NCI-H1436 treated with DMSO at 0.1 percent for 48 hours (cell line): ENCODE data around the gene PIGS.
"Not testable (repeated sequence)": the region's sequence is repeated elsewhere in the genome, so short reads cannot be mapped to it uniquely, and the experiment has no call there.

Experiments
- DNase-seq: peaks from one replicate; lab custom pipeline; 2025; lab: John Stamatoyannopoulos, UW

The PIGS gene

DNA sequence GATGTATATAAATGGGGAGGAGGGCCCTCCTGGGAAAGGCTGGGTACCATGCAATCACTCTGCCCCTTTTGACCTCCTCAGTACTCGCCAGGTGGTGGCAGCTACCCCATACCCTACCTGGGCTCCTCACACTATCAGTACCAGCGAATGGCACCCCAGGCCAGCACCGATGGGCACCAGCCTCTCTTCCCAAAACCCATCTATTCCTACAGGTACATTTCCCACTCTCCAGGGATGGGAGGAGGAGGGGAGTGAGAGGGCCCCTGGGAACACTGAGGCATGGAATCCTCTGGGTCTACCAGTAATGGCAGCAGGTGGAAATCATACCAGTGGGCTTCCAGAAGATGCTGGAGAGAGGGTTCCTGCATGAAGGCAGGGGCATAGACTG is 42.3 kb downstream of the PIGS start:
- DNase-seq, result no peak

DNA sequence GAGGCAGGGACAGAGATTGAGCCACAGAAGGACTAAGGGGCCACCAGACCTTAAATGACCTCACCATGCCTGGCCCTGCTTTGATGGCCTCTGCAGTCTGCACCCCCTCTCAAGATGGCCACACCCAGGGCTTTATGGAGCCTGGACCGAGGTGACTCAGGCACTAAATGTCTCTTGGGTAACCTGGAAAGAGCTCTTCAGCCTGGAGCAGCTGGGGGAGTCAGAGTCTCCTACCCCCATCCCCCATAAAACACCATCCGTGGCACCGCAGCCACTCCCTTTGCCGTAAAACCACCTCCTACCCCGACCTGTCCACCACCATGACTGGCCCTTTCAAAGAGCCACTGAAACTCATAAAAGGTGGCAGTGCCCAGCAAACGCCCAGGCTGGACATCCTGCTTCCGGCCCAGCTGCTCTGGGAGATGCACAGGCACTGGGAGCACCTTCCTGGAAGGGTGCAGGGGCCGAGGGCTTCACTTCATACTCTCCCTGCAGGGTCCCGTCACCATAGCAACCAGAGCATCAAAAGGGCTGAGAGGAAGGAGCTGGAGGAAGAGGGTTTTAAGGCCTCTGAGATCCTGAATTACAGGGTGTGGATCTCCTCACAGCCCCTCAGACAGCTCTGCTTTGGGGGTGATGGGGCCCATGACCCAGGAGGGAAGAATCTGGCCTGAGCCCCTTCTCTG is 42.9 kb downstream of the PIGS start:
- no peak for DNase-seq

DNA sequence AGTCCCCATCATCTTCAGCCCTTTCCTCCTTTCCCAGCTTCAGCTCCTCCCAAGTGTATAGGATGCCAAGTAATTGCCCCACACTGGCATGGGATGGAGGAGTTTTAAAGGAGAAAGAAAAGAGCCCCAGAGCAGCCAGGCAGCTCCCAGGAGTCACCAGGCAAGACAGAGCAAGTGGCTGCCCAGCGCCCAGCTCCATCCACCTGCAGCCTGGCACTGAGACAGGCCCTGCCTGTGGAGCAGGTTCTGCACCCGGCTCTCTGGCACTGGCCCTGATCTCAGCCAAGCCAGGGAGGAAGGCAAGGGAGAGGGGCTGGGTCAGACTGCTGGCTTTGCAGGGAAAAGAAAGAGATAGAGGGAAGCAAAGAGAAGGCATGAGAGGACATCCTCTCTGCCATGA is 43.5 kb downstream of the PIGS start:
- no peak for DNase-seq

DNA sequence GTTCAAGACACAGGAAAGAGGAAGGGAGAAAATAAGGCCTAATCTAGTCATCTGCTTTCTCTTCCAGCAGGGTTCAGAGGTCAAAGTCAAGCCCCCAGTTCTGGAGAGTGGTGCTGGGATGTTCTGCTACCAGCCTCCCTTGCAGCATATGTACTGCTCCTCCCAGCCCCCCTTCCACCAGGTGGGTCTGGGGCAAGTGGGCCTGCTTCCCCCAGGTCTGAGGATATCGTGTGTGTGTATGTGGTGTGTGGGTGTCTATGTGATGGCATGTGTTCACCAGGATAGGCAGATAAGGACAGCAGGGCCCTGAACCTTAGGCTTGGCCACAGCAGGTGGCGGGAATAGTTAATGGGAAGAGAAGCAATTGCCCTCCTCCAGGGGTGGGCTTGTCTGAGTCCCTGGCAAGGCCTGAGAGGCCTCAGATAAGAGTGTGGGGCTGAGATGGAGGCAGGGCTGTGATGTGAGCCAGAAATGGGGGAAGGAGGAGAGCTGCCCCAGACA is 44.1 kb downstream of the PIGS start:
- no peak for DNase-seq

DNA sequence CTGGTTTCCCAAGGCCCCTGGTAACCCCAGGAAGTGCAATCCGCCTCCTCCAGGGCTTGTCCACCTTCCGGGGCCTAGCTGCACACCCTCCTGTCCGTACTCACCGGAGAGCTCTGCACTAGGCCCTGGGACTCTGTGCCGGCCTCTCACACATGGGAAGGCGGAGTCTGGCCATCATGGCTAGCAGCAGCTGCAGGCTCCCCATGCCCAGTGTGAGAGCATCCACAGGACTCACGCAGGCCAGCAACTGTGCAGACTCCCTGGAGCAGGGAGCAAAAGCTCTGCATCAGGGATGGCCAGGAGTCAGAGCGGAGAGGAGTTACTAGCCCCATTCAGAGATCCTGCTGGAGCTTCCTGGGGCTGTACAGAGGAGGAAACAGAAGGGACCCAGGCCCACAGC is 44.9 kb downstream of the PIGS start:
- no peak for DNase-seq

DNA sequence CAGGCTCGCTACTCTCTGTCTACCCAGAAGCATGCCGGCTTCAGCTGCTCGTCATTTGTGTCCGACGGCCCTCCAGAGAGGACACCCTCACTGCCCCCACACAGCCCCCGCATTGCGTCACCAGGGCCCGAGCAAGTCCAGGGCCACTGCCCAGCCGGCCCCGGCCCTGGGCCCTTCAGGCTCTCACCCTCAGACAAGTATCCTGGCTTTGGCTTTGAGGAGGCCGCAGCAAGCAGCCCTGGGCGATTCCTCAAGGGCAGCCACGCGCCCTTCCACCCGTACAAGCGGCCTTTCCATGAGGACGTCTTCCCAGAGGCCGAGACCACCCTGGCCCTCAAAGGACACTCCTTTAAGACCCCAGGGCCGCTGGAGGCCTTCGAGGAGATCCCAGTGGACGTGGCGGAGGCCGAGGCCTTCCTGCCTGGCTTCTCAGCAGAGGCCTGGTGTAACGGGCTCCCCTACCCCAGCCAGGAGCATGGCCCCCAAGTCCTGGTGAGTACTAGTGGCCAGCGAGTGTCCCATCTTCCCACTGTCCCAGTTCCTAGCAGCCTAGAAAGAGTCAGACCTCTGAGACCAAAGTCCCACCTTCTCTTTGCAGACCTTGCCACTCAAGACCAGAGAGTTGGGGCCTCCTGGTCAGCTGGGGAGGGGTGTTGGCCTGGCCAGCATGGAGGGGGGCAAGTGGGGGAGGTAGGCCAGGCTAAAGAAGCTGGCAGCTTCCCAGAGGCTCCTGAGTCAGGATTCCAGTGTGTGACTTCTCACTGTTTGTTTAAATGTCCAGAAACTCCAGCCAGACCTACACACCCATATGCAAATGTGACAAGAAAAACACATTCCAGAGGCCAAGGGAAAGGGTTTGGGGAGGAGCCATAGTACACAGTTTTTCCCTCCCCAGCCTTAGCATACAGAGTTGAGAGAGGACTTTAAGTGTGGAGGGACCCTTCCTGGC is 46.6 kb downstream of the PIGS start:
- no peak for DNase-seq

DNA sequence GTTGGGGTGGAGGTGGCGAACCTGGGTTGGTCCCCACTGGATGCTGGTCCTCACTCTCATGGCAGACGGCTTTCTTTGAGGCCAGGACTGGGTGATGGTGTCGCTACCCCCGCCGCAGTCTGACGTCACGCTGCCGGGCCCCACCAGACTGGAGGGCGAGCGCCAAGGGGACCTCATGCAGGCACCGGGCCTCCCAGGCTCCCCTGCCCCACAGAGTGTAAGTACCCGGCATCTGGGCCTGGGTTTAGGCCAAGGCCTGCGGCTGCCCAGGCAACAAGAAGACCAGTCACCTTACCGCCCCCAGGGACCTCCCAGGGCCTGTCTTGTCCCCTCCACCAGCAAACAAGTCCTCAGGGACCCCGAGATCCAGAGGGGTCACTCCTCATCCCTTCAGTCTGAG is 47.4 kb downstream of the PIGS start:
- no peak for DNase-seq

DNA sequence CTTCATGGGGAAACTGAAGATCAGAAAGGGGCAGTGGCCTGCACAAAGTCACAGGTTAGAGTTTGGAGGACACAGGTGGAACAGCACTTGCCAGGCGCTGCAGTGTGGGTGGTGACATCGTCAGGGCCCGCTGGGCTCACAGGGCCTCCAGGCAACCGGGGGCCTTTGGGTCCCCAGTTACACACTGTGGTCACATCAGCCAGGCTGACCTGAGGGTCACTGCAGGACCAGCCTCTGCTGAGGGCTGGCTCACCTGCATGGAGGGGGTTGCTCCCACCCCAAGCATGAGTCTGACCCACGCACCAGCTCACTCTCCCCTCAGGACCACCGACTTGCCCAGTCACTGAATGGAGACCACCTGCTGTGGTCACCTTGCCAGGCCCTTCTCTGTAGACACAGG is 48.1 kb downstream of the PIGS start:
- no peak for DNase-seq

DNA sequence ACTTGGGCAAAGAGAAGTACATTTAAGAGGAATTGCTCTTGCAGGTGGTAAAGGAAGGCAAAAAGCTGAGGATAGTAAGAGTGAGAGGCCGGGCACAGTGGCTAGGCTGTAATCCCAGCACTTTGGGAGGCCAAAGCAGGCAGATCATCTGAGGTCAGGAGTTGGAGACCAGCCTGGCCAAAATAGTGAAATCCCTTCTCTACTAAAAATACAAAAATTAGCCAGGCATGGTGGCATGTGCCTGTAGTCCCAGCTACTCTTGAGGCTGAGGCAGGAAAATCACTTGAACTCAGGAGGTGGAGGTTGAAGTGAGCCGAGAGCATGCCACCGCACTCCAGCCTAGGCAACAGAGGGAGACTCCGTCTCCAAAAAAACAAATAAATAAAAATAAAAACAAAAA is 49.0 kb downstream of the PIGS start:
- DNase-seq, result not testable (repeated sequence)

DNA sequence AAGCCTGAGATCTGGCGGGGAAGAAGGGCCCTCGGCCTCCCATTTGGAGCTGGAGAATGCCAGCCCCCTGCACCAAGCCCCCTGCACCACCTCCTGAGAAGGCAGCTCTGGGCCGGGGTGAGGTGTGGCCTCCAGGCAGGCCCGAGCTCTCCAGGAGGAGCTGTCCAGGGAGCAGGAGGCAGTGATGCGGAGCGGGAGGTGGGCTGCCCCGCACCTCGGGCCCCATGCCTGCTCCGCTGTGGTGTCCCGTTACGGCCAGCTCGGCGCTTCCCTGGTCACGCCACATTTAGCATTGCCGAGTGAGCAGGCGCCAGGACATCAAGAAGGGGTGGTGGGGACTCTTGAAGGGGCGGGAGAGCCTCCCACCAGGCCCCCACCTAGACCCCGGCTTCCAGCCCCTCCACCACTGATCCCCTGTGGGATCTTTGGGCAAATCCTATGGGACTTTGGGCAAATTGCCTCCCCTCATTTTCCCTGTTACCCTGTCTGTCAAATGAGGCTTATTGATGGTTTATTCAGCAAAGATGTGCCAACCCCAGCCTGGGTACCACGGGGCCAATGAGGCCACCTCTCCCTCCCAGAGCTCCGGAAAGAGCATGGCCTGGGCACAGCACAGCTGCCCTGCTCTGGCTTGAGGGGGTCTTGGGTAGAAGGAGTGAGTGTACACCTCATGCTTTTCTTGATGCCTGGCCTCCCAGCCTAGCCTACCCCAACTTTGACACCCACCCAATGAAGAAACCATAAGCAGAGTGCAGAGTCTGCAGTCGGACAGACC is 49.8 kb downstream of the PIGS start:
- DNase-seq, result no peak

DNA sequence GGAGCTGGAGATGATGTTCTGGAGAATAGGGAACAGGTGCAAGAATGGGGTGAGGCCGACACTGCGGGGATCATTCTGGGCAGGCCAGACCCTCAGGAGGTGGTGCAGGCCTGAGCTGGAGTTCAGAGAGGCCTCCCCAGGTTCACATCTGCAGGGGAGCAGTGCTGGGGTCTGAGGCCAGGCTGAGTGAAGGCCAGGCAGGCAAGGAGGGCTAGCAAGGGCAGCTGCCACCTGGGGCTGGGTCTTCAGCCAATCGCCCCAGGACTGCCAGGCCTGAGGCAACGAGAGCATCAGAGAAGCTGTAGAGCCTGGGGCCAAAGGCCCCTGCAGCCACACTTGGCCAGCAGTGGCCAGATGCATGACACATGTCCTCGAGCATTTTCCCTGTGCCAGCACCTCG is 50.6 kb downstream of the PIGS start:
- no peak for DNase-seq

DNA sequence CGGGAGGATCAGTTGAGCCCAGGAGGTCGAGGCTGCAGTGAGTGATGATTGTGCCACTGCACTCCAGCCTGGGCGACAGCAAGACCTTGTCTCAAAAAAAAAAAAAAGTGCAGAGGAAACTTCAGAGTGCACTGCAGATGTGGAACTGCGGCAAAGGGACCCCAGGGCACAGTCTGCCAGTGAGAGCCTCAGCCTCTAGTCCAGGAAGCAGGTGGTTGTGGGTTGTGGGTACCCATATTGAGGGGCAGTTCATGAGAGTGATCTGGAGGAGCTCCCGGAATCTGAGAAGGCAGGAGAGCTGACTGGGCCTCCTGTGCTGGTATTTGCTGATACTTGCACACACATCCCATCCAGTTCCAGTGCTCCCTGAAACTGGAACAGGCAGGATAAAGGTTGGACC is 52.1 kb downstream of the PIGS start:
- no peak for DNase-seq

DNA sequence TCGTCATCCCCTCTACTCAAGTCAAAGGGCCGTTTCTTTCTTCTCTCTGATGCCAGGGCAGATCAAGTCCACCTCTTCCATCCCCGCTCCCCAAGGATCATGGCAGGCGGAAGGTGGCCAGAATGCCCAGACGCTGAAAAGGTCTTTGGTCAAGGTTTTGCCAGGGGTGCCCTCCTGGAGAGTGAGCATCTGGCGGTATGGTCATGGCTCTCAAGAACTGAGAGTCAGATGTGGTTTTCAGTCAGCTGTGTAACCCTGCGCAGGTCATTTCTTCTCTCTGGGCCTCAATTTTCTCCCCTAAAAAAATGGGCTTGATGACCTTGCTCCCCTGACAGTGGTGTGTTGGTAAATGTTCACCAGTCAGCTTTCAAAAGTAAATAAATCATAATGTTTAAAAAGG is 52.7 kb downstream of the PIGS start:
- no peak for DNase-seq

DNA sequence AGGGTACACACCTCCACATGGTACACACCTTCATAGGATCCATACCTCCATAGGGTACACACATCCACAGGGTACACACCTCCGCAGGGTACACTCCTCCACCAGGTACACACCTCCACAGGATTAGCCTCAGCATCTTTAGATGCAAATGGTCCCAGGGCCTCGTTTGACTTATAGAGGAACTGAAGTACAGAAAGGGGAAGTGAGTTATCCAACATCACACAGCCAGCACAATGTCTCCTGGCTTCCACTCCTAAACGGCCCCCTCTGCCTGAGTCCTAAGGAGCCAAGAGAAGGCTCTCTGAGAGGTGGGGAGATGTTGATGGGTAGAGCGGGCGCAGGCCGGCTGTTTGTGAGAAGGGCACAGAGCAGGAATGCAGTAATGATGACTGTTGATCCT is 53.2 kb downstream of the PIGS start:
- DNase-seq, result no peak

DNA sequence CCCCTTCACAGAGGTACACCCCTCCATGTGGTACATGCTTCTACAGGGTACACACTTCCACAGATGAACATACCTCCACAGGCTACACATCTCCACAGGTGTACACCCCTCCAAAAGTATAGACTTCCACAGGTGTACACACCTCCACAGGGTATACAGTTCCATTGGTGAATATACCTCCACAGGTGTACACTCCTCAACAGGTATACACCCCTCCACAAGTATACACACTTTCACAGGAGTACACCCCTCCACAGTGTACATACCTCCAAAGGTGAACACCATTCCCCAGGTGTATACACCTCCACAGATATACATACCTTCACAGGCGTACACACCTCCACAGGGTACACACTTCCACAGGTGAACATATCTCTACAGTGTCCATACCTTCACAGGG is 55.8 kb downstream of the PIGS start:
- DNase-seq, result no peak

DNA sequence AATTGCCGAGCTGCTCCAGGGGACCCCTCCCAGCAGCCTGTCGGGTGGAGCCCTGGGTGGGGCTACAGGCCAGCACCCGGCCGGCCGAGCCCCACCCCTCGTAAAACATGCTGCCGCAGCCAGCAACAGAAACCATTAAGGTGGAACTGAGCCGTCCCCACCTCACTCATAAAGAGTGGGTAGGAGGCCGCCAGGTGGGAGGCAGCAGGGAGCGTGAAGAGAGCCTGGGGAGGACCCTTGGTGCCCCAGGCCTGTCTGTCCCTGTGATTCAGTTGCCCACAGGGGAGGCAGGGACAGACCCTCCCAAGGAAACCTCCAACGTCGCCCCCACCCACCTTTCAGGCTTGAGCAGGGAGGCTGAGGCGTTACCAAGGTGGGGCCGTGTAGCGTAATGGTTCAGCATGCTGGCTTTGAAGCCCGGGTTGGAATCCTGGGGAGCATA is 56.7 kb downstream of the PIGS start:
- DNase-seq, result no peak

DNA sequence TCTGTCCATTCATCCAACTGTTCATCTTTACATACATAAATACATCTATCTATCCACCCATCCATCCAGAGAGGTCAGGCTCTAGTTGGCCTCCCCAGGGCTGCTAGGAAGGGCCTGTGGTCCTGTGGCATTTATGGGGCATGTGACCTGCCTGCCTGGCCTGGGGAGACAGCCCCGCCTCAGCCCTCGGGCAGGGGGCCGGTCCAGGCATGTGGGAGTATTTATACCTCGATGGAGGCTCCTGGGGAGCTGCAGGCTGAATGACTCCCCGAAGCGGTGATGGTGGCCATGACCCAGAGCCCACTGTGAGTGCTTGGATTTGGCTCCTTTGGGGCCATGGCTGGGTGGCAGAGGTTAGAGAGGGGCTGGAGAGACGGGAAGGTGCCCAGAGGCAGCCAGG is 57.8 kb downstream of the PIGS start:
- no peak for DNase-seq

DNA sequence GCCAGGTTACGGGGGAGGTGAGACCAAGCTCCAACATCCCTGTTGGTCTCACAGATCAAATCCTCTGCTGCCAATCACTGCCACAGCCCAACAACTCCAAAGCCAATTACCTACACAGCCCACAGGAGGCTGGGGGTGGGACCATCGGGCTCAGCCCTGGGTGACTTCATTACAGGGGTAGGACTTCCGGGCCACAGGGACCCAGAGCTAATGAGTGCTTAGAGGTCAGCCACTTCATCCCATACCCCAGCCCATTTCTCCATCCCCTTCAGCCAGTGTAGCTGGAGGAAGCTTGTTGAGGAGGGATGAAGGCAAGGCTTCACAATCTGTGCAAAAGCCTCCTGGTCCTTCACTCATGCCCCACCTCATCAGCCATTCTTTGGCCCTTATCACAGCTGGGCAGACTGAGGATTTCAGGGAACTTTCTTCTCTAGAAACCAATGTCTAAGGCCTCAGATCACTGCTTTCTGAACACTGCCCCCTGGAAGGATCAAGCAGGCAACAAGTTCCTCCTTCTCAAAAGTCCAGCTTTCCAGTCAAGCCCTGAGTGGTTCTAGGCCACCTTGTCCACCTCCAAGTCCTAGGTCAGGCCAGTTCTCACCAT is 59.4 kb downstream of the PIGS start:
- no peak for DNase-seq

DNA sequence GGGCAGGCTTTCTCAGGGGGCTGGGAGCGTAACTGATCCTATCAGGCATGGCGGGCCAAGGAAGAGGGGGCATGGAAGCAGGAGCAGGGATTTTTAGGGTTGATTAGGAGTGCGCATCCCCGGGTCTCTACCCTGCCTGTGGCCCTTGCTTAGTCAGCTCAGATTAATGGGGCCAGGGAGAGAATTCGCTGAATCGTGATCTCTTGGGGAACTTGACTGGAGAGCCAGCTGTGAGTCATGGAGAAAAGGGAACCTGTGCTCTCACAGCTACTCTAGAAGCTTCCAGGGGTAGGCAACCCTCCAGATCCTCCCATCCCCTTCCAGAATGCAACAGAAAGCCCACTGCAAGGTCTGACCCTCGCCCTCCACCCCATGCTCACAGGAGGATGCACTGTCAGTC is 61.5 kb downstream of the PIGS start:
- no peak for DNase-seq

DNA sequence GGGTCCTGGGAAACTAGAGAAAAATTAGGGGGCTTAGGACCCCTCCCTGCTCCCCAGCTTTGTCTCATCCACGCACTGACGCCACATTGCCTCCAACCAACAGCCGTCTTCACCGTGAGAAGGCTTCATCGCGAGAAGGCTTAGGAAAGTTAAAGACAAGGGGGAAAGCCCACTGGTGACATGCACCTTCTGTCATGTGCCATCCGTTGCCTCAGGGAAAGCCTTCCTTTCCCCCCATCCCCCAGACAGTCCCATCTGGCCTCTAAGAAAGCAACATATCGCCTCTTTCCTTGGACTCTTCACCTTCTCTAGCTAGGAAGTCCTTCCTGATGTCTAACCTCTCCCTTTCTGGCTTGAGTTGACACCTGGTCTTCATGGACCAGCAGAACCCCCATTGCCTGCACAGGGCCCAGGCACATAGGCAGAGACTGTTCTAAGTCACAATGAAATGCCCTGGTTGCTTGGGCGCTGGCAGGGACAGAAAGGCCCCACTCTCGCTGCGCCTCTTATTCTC is 63.1 kb downstream of the PIGS start:
- DNase-seq, result no peak

DNA sequence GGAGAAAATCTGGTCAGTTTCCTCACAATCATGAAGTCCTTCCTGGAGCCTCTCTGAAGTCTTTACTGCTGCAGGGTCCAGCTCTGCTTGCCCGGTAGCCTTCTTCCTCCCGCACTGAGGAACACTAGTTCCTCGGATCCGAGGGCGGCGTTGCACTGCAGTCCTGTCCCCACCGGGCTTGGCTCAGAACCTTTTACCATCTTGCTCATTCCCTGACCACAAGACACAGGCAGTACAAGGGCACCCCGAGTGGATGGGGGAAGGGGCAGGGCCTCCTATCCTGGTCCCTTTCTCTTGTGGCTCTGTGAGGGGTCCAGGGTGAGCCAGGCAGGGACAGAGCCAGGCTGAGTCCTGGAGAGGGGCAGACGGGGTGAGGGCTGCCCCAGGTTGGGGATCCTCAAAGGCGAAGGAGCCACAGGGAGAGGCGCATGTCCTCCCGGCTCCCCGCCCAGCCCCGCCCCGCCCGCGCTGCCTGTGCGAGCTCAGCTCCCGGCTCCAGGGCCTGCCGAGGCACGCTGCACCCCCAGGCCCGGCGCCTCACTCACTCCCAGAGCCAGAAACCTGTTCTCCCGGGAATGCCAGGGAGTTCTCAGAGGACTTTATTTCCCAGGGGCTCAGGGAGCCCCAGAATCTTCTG is 63.6 kb downstream of the PIGS start:
- no peak for DNase-seq
